GM12878 (cell line): ENCODE measurements around the gene RGS19. TPM values are rescaled to one million over a fixed set of nuclear protein-coding genes. Genes with fewer than 3 reads are reported as not detected.

Source experiments
- ATAC-seq: fragments of 200-7000 bp; cut with Tn5 transposase; 3 replicates; pipeline ENCODE4 v1.9.1; 2020; ENCODE audit warnings: mild to moderate bottlenecking, moderate library complexity
- BruUV-seq: library from RNA; stranded (reverse); fragments of 400-500 nt; replicated peaks from 2 replicates; lab custom pipeline; 2021; lab: Mats Ljungman, UMichigan
- CTCF ChIA-PET: fragments of 300-600 bp; sonication (Branson Sonifier 250); formaldehyde crosslinking; extraction: SDS; loops from one replicate; lab custom pipeline; 2021; ENCODE audit warnings: inconsistent platforms; lab: Yijun Ruan, JAX
- POLR2A ChIA-PET: fragments of 350-600 bp; formaldehyde crosslinking; extraction: SDS; loops from one replicate; lab custom pipeline; 2021; ENCODE audit warnings: inconsistent platforms; lab: Charles Lee
- RAD21 ChIA-PET: fragments of 300-600 bp; sonication (Branson Sonifier 250); formaldehyde crosslinking; loops from one replicate; lab custom pipeline; 2023; ENCODE audit warnings: antibody characterized with exemption; ENCODE audit not compliant: unreplicated experiment; lab: Charles Lee
- SMC1A ChIA-PET: fragments of 300-600 bp; sonication (Branson Sonifier 250); formaldehyde crosslinking; loops from one replicate; lab custom pipeline; 2023; ENCODE audit not compliant: unreplicated experiment, uncharacterized antibody; lab: Charles Lee
- DNase-seq: peaks from one replicate; pipeline ENCODE4 v3.0.0-alpha.2; 2011; ENCODE audit warnings: low read depth, low spot score
- FAIRE-seq: peaks from 3 replicates; lab custom pipeline; 2011; peaks lifted over from hg19 to GRCh38; lab: Jason Lieb, UNC
- H2AFZ ChIP-seq: 2 replicates; pipeline ENCODE4 v1.6.0; 2011; ENCODE audit warnings: low read depth, low read length, control low read depth; ENCODE audit not compliant: control insufficient read depth
- H3K27ac ChIP-seq: 2 replicates; pipeline ENCODE4 v1.5.1; 2011; ENCODE audit warnings: control low read depth; ENCODE audit not compliant: control insufficient read depth, insufficient read depth
- H3K27me3 ChIP-seq, 2 experiments: replicated peaks in 1 of 2; 2 replicates each; pipeline versions ENCODE4 v1.6.0 to v1.6.1; 2011; ENCODE audit warnings: low read length in 1 of 2; ENCODE audit not compliant: control insufficient read depth in 2 of 2, insufficient read depth in 2 of 2
- H3K36me3 ChIP-seq, 2 experiments: 2 replicates each; pipeline ENCODE4 v1.5.1; 2011; ENCODE audit warnings: low read length in 1 of 2; ENCODE audit not compliant: control insufficient read depth in 2 of 2, insufficient read depth in 2 of 2
- H3K4me1 ChIP-seq: 2 replicates; pipeline ENCODE4 v1.6.1; 2011; ENCODE audit warnings: mild to moderate bottlenecking, low read length, moderate library complexity, mixed read lengths; ENCODE audit not compliant: control insufficient read depth, insufficient read depth
- H3K4me2 ChIP-seq: 2 replicates; pipeline ENCODE4 v1.6.0; 2011; ENCODE audit warnings: control low read depth; ENCODE audit not compliant: control insufficient read depth, insufficient read depth
- H3K4me3 ChIP-seq: fragments of 200-600 bp; sonication (generic); 2 replicates; pipeline ENCODE4 v1.5.1; 2016
- H3K79me2 ChIP-seq: 2 replicates; pipeline ENCODE4 v1.6.0; 2011; ENCODE audit warnings: low read length; ENCODE audit not compliant: control insufficient read depth, insufficient read depth
- H3K9ac ChIP-seq: 2 replicates; pipeline ENCODE4 v1.8.0; 2011; ENCODE audit warnings: low read length, control low read depth, mixed read lengths; ENCODE audit not compliant: control insufficient read depth, insufficient read depth
- H3K9me3 ChIP-seq: replicated peaks from 3 replicates; pipeline ENCODE4 v1.5.1; 2011; ENCODE audit warnings: mild to moderate bottlenecking, low read length; ENCODE audit not compliant: control insufficient read depth, insufficient read depth
- H4K20me1 ChIP-seq: 2 replicates; pipeline ENCODE4 v1.6.0; 2011; ENCODE audit not compliant: control insufficient read depth, insufficient read depth
- CEBPB ChIP-seq, 2 experiments: fragments of 150-350 bp in 1 of 2; IDR thresholded peaks; 2 replicates each; pipeline ENCODE4 v1.6.1; 2012 to 2014; ENCODE audit warnings: low read depth in 2 of 2, low read length in 2 of 2, borderline replicate concordance in 1 of 2, inconsistent platforms in 1 of 2
- CREM ChIP-seq: IDR thresholded peaks from 2 replicates; pipeline ENCODE4 v1.6.1; 2014; ENCODE audit warnings: antibody characterized with exemption, low read depth
- MAX ChIP-seq: IDR thresholded peaks from 2 replicates; pipeline ENCODE4 v1.6.1; 2012; ENCODE audit warnings: low read depth, low read length, improper control_type of control experiment
- NFYB ChIP-seq: IDR thresholded peaks from 2 replicates; pipeline ENCODE4 v1.6.1; 2011; ENCODE audit warnings: low read depth, mild to moderate bottlenecking, low read length, improper control_type of control experiment, moderate library complexity; ENCODE audit not compliant: insufficient read depth
- POLR2A ChIP-seq: IDR thresholded peaks from 2 replicates; pipeline ENCODE4 v1.6.1; 2011; ENCODE audit warnings: low read depth, mild to moderate bottlenecking, low read length
- POLR2AphosphoS5 ChIP-seq: IDR thresholded peaks from 2 replicates; pipeline ENCODE4 v1.6.1; 2011; ENCODE audit warnings: mild to moderate bottlenecking, low read length, inconsistent platforms
- ZNF217 ChIP-seq: fragments of 450-650 bp; IDR thresholded peaks from 2 replicates; pipeline ENCODE4 v1.6.1; 2017; ENCODE audit warnings: antibody characterized with exemption, mild to moderate bottlenecking
- WGBS: methylation state at CpG from one replicate; pipeline ENCODE4 v1.1.6; 2016; ENCODE audit warnings: low lambda C conversion rate; ENCODE audit not compliant: insufficient replicate concordance, insufficient coverage; ENCODE audit errors: missing lambda C conversion rate; 5-methylcytosine and 5-hydroxymethylcytosine counted together
- in situ Hi-C: fragments of 300-500 bp; cut with MboI; formaldehyde crosslinking; loops from 9 replicates; pipeline ENCODE4 v1.14.3; 2018; ENCODE audit warnings: mixed read lengths
- intact Hi-C: fragments of 100-400 bp; cut with micrococcal nuclease; formaldehyde crosslinking; loops from one replicate; pipeline ENCODE4 v1.14.2; 2022; ENCODE audit not compliant: unreplicated experiment
- polyA plus RNA-seq, 11 experiments: library from polyadenylated mRNA; depleted of rRNA in 4 of 11; unstranded in 6 of 11; stranded (reverse) in 5 of 11; fragments of >200 nt; fragmentation: Nextera tagmentation in 4 of 11; fragmentation: Illumina TruSeq in 1 of 11; extraction: Ambion mirVana in 4 of 11; extraction: Trizol in 1 of 11; gene quantifications; 1 replicate in 1 of 11; 2 replicates in 10 of 11; pipeline versions ENCODE4 v1.2.1 to v1.2.3, GENCODE V29; 2011 to 2016; ENCODE audit warnings: inconsistent platforms in 2 of 11, missing spikeins in 2 of 11, low read depth in 1 of 11
- total RNA-seq, 4 experiments: library from RNA; depleted of rRNA in 3 of 4; stranded (reverse); fragments of >200 nt in 3 of 4; fragmentation: Illumina TruSeq in 1 of 4; extraction: Trizol in 1 of 4; gene quantifications; 2 replicates each; pipeline versions ENCODE4 v1.2.1 to v1.2.3, GENCODE V29; 2013 to 2021

RGS19 gene
- total and polyA plus RNA-seq, 10 of the 15 experiments (the other 5 are each of a cell fraction or from before 2014, with no cell fraction given), result 0.82 to 62.4 (median 39.8) TPM

DNA sequence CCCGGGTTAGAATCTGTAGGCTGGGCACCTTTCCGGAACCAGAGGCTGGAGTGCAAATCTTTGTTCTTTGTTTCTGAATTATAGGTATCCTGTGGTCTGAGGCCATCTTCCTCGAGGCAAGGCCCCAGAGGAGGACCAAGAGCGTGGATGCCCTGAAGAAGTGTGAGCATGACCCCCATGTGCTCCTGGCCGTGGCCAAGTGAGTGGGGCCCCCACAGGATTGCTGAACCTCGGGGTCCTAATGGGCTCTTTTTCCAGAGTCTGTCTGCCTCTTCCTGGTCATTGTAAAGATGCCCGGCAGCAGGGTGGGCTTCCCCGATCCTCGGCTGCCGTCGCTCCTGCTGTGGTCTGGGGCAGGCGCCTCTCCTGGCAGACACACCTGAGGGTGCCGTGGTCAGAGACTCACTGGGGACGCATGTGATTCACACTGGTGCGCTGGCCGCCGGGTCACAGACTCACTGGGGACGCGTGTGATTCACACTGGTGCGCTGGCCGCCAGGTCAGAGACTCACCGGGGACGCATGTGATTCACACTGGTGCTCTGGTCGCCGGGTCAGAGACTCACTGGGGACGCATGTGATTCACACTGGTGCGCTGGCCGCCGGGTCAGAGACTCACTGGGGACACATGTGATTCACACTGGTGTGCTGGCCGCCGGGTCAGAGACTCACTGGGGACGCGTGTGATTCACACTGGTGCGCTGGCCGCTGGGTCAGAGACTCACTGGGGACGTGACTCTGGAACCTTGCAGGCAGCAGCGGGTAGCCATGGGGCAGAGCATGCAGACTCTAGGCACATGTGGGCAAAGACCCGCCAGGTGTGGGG lies 49.8 kb downstream of the RGS19 start (continued):
- TF ChIP-seq MAX (no peak), POLR2AphosphoS5 (no peak), ZNF217 (no peak)

- H3K36me3 ChIP-seq, result peaks cover 48 to 59% of the 10 kb centered on the region in 2 experiments
- no peaks in the 10 kb centered on the region for H3K9me3 ChIP-seq
- H3K4me1 ChIP-seq, result no peaks in the 10 kb centered on the region
- BruUV-seq, result no TSS peak
- ChIA-PET POLR2A (no interaction called here), RAD21 (no interaction called here)
- ATAC-seq, result no peak
- TF ChIP-seq POLR2A, result peak; percentile 58; the same call in 1 of the 2 replicates
- TF ChIP-seq CREM, result no peak
- TF ChIP-seq CEBPB (IDR thresholded peaks at IDR 0.05; ENCODE audit: borderline replicate concordance in 1 of 2, low read depth in 2 of 2, low read length in 2 of 2), result no peak
- no peak for TF ChIP-seq NFYB
- TF ChIP-seq, all 136 proteins: peak for 1
- Histone ChIP-seq H3K9ac (no peak overlapping the region), H3K4me3 (no peak overlapping the region), H2AFZ (no peak overlapping the region), H3K27ac (no peak overlapping the region), H4K20me1 (no peaks in the 10 kb centered on the region), H3K4me2 (no peak overlapping the region), H3K27me3 (no peaks in the 10 kb centered on the region), H3K79me2 (no peaks in the 10 kb centered on the region)
- DNase-seq (no peak), FAIRE-seq (no peak)
- CTCF ChIA-PET, result interaction anchor here (0.6 to 1.4 kb wide), 2 partner anchors 11 to 36 kb away, joined by 4 read pairs; no protein-coding TSS in a partner anchor
- in situ Hi-C loops, result no loop called here
- intact Hi-C loops, result no loop called here
- SMC1A ChIA-PET, result no interaction called here
- WGBS, result 91% methylated on average over 24 of the region's 24 CpGs
Measured at GRCh38 chr20:64027981-64028685, 51.2 kb downstream of the RGS19 start.
